Stomach (tissue), 4 donors: ENCODE measurements around the gene BCAS3.

Experiments
- EP300 ChIP-seq: sonication (generic); formaldehyde crosslinking; IDR thresholded peaks from one replicate; pipeline ENCODE4 v1.6.1; 2017; ENCODE audit warnings: antibody characterized with exemption
- POLR2A ChIP-seq, 4 donors: fragments of 450-650 bp; IDR thresholded peaks; one replicate each; pipeline ENCODE4 v1.6.1; 2016; ENCODE audit warnings: antibody characterized with exemption in 4 of 4, control low read depth in 2 of 4, mild to moderate bottlenecking in 1 of 4, moderate library complexity in 1 of 4
- TF ChIP-seq, protein P1 (sequence below), 7 experiments: fragments of 450-650 bp in 4 of 7; fragments of 200-600 bp in 3 of 7; sonication (generic) in 3 of 7; IDR thresholded peaks; one replicate each; pipeline ENCODE4 v1.5.1; 2016 to 2019; ENCODE audit warnings: antibody characterized with exemption in 7 of 7, control low read depth in 2 of 7, mild to moderate bottlenecking in 1 of 7

DNA sequence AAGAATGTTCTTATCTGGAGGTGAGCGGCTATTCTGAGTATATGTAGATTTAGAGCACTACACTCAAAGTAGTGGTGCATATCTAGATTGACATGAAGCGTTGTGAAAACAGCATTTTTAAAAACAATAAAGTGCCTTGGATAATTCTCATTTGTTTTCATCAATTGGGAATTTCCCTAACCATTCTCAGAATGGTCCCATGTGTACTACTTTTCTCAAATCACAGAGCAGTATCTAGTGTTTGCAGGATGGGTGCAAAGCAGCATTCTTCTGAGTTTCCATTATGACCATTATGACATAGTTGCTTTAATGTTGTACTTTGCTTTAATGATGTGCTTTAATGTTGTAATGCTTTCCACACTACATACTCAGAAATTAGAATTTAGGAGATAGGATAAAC is 16.2 kb upstream of the BCAS3 start:
- TF ChIP-seq, protein P1, sequence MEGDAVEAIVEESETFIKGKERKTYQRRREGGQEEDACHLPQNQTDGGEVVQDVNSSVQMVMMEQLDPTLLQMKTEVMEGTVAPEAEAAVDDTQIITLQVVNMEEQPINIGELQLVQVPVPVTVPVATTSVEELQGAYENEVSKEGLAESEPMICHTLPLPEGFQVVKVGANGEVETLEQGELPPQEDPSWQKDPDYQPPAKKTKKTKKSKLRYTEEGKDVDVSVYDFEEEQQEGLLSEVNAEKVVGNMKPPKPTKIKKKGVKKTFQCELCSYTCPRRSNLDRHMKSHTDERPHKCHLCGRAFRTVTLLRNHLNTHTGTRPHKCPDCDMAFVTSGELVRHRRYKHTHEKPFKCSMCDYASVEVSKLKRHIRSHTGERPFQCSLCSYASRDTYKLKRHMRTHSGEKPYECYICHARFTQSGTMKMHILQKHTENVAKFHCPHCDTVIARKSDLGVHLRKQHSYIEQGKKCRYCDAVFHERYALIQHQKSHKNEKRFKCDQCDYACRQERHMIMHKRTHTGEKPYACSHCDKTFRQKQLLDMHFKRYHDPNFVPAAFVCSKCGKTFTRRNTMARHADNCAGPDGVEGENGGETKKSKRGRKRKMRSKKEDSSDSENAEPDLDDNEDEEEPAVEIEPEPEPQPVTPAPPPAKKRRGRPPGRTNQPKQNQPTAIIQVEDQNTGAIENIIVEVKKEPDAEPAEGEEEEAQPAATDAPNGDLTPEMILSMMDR (IDR thresholded peaks at IDR 0.05), result no peak
- no peak for TF ChIP-seq EP300
- no peak for TF ChIP-seq POLR2A (IDR thresholded peaks at IDR 0.05)
